IPS-18c (cell line): ENCODE data around the gene MYO16.

Experiments
- H3K4me3 ChIP-seq: 2 replicates; pipeline ENCODE4 v1.7.0; 2013; ENCODE audit warnings: low read depth, mild to moderate bottlenecking, low read length, moderate library complexity; ENCODE audit not compliant: insufficient read depth
- H3K9me3 ChIP-seq: one replicate; pipeline ENCODE4 v1.6.1; 2013; ENCODE audit warnings: mild to moderate bottlenecking, low read length, moderate library complexity; ENCODE audit not compliant: control insufficient read depth, insufficient read depth

MYO16 gene

DNA sequence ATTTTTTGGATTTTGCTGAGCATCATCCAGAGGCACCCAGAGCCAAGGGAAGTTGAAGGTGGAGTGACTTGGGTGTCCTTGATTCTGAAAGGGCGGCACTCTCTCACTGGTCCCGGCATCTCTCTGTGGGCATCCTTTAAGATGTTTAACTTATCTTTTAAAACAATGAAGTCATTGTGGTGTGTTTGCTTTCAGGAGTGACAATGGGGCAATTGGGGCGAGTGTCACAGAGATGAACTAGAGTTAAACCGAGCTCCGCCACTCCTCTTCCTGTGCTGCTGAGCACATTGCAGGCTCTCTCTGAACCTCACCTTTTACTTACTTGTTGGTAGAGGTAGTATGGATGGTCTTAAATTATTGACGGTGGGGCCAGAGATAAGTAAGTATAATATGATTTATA lies 295.7 kb downstream of the MYO16 start:
- no peak overlapping the region for H3K4me3 ChIP-seq
- H3K9me3 ChIP-seq = no peaks in the 10 kb centered on the region

DNA sequence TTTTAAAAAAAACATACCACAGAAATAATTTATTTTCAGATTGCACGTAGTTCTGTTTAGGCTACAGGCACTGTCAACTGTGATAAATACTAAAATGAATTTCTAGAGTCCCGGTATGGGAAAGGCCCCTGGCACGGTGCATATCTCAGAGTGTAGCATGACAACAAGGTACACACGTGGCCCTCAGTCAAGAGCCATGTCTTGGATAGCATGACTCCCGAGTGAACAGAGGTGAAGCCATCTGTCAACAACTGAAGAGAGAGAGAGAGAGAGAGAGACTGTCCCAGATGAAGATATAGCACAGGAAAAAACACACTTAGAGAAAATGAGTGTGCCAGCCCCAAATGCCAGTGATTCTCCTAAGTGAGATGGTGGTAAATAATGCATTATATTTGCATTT lies 297.5 kb downstream of the MYO16 start:
- Histone ChIP-seq H3K4me3 (no peak overlapping the region), H3K9me3 (no peaks in the 10 kb centered on the region)

DNA sequence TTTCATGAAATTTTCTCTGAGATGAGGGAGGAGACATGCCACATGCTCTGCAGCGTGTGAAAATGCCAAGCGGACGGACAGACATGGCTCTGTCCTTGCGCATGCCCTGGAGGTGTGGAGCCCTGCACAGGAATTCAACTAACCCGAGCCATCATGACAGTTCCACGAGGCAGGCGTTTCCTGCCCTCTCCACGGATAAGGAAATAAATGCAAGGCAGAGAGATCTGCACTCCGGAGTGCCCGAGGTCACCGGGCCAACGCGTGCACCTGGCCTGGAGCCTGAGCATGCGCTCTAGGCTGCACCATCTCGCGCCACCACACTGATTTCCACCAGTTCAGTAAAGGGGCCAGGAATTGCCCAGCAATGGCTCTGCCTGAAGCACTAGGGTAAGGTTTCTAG lies 298.2 kb downstream of the MYO16 start:
- Histone ChIP-seq H3K9me3 (no peaks in the 10 kb centered on the region), H3K4me3 (no peak overlapping the region)

DNA sequence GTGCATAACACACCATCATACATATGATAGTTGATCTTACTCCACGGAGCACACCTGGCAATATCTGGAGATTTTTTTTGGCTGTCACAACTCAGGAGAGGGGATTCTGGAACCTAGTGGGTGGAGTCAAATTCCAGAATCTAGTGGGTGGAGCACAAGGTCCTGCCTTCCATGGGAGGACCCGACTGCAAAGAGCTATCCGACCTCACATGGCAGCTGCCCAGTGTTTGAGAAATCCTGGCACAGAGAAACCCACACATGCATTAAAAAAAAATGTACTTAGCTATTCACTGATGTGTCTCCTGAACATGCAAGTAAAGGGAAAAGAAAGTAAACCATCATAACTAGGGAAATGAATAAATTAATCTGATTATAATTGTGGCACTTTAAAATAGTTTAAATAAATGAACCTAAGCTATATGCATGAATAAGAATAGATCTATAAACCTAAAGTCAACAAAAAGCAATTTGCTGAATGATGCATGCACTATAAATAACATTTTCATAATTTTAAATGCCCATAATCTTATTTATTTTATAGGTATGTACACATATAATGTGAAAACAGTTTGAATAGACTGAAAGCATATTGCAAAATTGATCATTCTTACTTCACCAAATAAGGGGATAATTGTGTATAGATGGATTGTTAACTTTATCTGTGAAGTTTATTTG lies 300.3 kb downstream of the MYO16 start:
- Histone ChIP-seq H3K9me3 (no peaks in the 10 kb centered on the region), H3K4me3 (no peak overlapping the region)

- Histone ChIP-seq H3K9me3 (no peaks in the 10 kb centered on the region), H3K4me3 (no peak overlapping the region)
These were observed 302.8 kb downstream of the MYO16 start for GRCh38 chr13:108932196-108932595.

- no peak overlapping the region for H3K4me3 ChIP-seq
- H3K9me3 ChIP-seq = no peaks in the 10 kb centered on the region
These were observed 303.6 kb downstream of the MYO16 start for GRCh38 chr13:108933061-108933460.

DNA sequence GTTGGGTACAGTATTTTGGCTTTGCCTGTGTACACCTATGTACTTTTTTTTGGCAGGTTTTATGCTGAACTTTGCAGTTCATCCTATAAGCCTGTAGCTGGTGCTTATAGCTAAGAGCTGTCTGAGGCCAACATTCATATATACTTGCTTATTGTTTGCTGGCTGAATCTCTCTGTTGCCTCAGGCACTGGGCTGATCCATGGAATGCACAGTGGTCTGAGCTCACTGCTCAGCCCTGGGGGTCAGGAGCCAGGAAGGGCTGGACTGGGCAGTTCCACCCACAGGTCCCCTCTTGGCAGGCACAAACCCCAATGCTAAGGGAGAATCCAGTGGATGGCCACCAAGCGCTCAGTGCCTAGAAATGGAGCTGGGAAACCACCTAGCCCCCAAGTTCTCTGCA lies 308.7 kb downstream of the MYO16 start:
- Histone ChIP-seq H3K4me3 (no peak overlapping the region), H3K9me3 (no peaks in the 10 kb centered on the region)

GRCh38 chr13:108940121-108940520 lies 310.7 kb downstream of the MYO16 start:
- H3K4me3 ChIP-seq = no peak overlapping the region
- no peaks in the 10 kb centered on the region for H3K9me3 ChIP-seq

DNA sequence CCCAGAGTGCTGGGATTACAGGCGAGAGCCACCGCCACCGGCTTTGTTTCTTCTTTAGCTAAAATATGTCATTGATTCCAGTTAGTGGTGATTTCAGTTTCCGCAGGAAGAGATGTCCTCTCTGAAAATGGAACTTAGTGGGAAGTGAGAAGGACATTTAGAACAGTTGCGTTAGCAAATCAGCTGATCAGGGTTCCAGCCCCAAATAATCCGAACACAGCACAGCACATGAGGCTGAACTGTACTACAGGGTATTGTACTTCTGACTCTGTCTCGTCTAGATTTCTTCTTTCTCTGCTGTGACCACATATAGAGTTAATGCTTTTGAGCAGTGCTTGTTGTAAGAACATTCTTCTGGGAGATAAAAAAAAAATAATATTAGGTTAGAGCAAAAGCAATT lies 314.4 kb downstream of the MYO16 start:
- Histone ChIP-seq H3K9me3 (no peaks in the 10 kb centered on the region), H3K4me3 (no peak overlapping the region)

DNA sequence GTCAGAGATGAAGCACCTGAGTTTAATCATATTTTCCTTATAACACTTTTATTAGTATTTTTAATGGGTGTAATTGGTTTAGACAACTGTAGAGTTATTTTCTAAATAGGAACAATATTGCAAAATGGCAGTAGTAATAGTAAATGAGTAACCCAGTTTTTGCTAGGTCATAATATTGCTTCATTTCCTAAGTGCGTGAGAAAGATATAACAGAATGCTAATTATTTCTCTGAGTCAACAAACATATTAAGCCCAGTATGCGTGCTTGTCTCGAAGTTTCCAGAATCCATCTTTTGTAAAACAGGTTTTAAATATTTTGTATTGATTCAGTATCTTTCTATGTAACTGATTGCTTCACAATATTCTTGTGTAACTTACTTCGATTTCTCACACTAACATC lies 315.3 kb downstream of the MYO16 start:
- no peaks in the 10 kb centered on the region for H3K9me3 ChIP-seq
- no peak overlapping the region for H3K4me3 ChIP-seq

DNA sequence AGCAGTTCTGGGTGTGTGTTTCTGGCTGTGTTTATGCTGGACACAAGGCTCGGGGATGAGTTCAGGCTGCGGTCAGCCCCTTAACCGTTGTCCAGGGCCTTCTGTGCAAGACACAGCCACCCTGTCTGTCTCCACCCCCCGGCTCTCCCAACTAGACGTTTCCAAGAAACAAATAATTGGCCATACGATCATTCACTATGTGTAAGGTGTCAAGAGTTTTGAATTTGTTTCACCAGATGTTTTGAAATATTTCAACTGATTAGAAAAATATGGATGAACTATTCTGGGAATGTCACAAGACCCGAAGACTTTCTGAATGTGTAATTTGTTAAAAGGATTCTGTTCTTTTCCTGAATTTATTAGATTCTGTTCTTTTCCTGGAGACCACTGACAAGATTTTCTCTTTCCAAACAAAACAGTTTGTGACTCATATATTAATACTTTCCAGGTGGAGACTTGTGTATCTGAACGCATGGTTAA lies 318.2 kb downstream of the MYO16 start:
- H3K4me3 ChIP-seq = no peak overlapping the region
- H3K9me3 ChIP-seq = no peaks in the 10 kb centered on the region

DNA sequence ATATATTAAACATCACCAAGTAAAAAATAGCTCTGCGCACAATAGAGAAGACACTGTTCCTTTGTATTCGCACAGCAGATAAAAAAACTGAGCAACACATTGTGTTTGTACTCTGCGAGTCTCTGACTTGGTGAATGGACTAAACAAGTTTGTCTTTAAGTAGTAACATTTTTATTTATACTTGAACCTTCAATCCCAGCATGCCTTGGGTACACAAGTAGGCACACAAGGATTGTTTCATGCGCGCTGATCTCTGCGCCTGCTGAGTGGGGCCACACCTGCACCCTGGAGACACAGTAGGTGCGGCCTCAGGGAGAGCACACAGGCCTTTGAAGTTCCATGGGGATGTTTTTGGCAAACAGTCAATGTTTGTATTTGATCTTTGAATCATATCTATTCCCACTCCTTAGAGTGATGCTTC lies 318.9 kb downstream of the MYO16 start:
- Histone ChIP-seq H3K9me3 (no peaks in the 10 kb centered on the region), H3K4me3 (no peak overlapping the region)

DNA sequence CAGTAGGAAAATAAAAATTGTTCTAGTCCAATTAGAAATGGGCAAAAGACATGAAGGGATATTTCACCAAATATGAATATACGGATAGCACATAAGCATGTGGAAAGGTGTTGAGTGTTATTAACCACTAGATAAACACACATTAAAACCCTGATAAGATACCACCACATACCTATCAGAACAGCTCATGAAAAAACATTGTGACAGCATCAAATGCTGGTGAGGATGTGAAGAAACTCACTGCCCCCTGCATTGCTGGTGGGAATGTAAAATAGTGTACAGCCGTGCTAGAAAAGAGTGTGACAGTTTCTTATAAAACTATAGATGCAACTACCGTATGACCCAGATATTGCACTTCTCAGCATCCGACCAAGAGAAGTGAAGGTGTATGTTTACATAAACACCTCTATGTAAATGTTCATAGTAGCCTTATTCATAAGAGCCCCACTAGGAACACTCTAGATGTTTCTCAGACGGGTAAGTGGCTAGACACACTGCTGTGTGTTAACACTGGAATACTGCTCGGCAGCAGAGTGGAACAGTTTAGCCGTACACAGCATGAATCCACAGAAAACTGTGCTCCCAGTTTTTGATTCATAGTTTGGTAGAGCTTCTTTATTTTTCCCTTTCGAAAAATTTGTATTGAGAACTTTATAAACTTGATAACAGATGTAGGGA lies 321.1 kb downstream of the MYO16 start:
- no peaks in the 10 kb centered on the region for H3K9me3 ChIP-seq
- no peak overlapping the region for H3K4me3 ChIP-seq

DNA sequence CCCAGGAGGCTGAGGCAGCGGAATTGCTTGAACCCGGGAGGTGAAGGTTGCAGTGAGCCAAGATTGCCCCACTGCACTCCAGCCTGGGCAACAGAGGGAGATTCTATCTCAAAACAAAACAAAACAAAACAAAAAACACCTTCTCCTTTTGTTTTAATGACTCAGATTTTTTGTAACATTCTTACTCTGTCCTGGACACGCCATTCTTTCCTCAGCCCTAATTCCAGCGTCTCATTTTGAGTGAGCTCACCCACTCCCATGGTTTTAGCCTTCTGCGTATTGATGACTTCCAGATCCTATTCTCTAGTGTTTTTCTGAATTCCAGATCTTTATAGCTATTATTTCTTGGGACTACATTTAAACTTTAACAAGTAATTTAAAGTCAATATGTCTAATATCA lies 326.3 kb downstream of the MYO16 start:
- no peak overlapping the region for H3K4me3 ChIP-seq
- no peaks in the 10 kb centered on the region for H3K9me3 ChIP-seq

DNA sequence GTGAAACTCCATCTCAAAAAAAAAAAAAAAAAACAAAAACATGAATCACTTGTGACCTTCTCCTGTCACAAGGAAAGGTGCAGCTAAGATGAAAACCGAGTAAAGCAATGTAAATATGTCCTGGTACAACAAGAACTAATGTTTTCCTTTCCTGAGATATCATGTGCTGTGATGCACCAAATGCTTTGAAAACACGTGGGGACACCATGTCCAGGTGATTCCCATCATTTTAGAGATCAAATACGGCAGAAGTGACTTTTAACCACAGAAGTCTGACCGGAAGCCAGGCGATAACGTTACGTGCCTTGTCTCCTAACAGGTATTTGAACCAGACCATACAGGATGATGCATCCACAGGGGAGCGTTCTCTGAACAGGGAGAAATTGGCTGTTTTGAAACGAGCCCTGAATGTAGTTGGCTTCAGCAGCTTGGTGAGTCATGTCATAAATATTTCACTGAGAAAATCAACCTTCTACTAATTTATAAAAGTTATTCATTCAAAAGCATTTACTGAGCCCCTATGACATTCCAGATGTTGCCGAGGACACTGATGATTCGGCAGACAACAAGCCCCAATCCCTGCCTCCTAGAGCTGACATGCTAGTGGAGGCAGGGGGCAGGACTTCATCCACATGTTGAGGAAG lies 328.1 kb downstream of the MYO16 start:
- Histone ChIP-seq H3K9me3 (no peaks in the 10 kb centered on the region), H3K4me3 (no peak overlapping the region)

DNA sequence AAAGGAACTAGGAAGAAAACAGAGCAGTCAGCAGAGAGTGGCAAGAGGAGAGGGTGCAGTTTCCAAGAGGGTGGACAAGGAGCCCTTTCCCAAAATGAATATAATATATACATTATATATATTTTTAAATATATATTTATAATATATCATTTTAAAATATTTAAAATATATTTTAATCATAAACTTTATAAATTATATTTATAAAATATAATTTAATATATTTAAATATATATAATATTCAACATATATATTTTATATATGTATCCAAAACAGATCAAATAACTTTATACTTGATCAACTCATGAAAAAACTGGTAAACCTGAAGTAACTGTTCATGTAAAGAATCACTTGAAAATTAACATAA lies 328.6 kb downstream of the MYO16 start:
- Histone ChIP-seq H3K4me3 (no peak overlapping the region), H3K9me3 (no peaks in the 10 kb centered on the region)

GRCh38 chr13:108959234-108959633 lies 329.8 kb downstream of the MYO16 start:
- H3K9me3 ChIP-seq = no peaks in the 10 kb centered on the region
- H3K4me3 ChIP-seq = no peak overlapping the region

GRCh38 chr13:108960006-108960405 lies 330.6 kb downstream of the MYO16 start:
- Histone ChIP-seq H3K4me3 (no peak overlapping the region), H3K9me3 (no peaks in the 10 kb centered on the region)
